ENCODE data around the gene AKNAD1.
"Not testable (repeated sequence)": the region's sequence is repeated elsewhere in the genome, so short reads cannot be mapped to it uniquely, and the experiment has no call there.

Gene AKNAD1

DNA sequence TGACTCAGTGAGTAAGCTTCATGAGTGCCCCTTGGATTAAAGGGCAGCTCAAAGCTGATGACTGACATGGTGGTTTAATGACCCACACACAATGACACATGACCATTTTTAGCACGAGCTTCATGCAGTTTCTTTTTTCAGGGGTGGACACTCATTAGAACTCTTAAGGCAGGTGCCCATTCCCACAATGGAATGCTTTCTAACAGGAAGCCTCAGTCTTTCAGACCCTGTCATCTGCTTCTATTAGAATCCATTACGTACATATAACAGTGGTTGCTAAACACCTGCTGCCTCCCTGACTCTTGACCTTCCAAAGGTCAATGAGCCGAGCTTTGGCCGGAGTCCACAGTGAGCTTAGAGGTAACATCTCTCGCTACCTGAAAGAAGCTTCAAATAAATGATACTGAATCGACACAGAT, 27.4 kb downstream of the AKNAD1 start:
- no peak for DNase-seq

GRCh38 chr1:108828074-108828961, 28.6 kb downstream of the AKNAD1 start:
- DNase-seq, result peak; percentile 56 to 64

DNA sequence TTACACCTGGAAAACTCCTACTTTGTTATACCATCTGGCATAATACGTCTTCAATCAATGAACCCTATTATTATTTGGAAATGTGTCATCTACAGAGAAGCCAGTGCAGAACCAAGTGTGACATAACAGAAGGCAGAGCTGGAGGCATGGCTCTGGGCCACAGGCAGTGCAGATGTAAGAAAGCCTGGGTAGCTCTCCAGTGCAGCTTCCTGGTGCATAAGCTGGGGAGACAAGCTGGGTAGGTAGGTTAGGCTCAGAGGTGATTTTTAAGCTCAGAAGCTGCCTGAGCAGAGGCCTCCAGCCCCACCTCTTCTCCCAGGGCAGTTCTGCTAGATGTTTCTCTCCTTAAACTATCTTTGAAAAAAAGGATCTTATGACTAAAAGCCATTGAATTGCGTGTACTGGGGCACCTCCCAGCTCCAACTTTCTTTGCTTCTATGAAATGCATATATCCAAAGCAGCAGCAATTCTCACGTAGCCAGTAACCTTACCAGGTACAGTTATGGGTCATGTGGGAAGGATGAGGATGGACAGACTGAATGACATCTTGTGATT, 30.7 kb downstream of the AKNAD1 start:
- no peak for DNase-seq

DNA sequence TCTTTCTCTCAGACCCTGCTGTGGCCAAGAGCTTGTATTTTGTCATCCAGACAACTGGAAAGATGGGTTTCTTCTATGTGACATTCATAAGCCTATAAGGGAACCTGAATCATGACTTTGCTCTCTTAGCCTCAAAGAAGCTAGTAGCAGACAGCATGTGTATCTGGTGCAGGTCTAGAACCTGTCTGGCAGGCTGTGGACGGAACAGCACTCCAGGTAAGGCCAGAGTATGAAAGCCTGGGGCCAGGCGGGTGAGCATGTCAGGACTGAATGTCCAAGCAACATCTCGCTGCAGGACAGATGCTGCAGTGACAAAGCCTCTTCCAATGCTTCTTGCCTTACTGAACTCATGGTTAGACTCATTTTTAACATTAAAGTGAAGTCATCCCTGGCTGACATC, 32.8 kb downstream of the AKNAD1 start:
- no peak for DNase-seq

DNA sequence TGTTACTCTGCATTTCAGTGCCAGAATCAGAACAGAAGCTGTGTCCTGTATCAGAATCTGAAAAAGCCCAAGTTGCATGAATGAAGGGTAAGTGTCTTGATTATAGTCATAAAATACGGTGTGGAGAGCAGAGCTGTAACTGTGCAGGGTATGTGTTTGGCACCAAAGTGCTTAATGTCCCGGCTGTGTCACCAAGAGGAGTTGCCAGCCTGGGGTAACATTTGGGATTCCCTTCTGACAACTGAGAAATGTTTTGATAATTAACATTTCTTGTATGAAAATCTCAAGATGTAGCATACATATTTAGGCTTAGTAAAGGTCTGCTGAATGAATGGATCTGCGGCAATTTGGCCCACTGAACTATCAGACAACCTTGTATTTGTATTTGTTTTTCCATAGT, 33.3 kb downstream of the AKNAD1 start:
- no peak for DNase-seq

DNA sequence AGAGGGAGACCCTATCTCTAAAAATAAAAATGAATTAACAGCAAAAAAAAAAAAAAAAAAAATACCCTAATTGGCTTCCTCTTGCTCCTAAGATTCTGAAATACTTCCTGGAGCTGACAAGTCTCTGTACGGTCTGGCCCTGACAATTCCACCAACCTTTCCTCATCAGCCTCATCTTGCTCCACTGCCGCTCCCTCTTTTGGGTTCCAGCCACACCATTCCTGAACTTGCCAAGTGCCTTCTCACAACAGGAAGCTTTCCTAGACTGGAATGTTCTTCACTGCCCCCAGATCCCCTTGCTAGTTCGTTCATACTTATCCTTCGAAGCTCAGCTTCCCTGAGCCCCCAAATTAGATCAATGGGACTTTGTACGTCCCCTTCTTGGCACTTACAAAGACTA, 37.0 kb downstream of the AKNAD1 start:
- DNase-seq, result no peak

DNA sequence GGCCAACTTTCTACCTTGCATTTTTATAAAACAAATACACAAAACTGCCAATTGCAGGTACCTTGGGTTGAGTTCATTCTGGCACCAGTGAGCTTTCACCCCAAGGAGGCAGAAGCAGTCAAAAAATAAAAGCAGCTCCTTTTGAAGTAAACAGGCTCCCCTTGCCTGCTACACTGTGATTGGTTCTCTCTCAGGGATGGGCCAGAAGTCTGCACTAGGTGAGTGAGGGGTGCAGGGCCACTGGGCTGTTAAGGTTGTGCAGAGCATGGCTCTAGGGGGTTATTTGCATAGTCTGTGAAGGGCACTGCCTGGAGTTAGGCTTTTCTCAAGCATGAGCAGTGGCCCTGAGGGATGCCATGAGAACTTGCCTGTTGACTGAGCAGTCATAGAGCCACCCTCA, 39.1 kb downstream of the AKNAD1 start:
- no peak for DNase-seq

DNA sequence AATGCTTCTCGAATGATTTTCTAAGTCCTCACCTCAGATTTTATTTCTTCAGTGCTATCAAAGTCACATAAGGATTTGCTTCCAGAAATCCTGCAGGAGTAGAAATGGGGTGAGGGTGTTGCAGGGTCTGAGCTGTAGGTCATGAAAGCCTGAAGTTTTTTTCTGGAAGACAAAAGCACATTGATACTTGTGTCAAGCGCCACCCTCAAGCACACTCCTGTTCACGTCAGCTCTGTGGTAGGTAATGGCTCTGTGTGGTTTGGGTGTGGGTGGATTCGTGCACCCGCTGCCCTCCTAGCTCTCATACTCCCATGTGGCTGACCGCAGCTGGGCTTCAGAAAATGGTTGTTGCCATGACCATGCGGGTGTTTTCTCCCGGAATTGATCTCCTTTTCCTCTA, 39.9 kb downstream of the AKNAD1 start:
- no peak for DNase-seq

- no peak for DNase-seq
Observed at GRCh38 chr1:108816049-108816893, 40.6 kb downstream of the AKNAD1 start.

DNA sequence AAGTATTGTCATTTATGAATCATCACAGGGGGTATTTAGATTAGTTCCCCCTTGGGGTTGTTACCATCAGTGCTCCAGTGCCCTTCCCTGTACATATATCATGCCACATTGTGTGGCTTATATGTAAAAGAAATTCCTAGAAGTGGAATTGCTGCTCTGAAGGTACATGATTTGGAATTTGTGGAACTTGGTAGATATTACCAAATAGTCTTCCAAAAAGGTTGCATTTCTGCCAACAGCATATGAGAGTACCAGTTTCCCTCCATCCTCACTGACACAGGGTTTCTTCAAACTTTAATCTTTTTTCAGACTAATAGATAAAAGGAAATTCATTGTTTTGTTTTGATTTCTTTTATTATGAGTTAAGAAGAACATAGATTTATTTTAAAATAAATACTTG, 41.3 kb downstream of the AKNAD1 start:
- DNase-seq, result no peak

DNA sequence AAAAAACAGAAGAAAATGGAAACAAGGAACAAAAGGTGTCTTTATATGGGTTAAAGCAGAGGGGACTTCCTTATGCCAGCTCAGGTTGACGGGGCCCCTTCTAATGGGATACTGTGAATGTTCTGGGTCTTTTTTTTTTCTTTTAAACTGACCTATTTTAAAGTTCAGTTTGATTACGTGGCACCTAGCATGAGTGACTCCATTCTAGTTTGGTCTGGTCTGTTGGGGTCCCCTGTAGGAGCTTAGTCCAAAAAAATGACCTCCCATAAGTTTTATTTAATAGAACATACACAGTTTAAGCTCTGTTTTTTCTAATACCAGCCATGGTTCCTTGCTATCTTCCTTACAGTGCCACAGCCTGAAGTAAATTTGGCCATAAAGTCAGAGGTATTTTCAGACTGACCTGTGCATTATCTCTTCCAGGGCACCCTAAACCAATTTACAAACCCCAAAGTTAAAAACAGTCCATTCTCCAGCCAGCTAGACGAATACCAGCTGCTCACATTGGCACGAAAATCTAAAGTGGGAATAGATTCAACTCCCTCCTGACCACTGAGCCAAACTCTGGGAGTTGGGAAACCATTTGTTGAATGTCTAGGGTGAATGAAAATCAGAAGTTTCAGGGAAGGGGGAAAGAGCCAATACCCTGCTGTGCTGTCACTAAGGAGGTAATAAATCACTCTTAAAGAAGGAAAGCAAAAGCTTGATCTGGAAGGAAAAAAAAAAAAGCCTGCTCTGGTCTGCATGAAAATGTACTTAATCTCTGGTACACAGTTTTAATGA, 42.4 kb downstream of the AKNAD1 start:
- no peak for DNase-seq

DNA sequence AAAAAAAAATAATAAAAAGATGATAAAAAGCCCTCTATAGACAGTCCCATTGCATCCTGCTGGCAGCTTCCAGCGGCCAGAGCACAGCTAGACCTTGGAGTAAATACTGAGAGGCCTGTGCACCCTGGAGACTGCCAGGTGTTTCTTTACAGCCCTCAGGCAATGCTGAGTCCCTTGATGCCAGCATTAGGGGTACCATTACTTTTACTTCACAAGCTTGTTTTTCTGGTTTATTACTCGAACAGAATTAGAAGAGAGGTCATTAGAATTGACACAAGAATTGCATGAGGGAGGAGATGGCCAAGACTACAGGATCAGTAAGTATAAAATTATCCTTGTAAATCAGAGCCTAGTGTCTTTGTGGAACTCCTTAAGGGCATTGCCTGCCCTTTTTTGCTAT, 43.6 kb downstream of the AKNAD1 start:
- DNase-seq, result no peak

- no peak for DNase-seq
Observed at GRCh38 chr1:108811611-108812010, 45.3 kb downstream of the AKNAD1 start.

DNA sequence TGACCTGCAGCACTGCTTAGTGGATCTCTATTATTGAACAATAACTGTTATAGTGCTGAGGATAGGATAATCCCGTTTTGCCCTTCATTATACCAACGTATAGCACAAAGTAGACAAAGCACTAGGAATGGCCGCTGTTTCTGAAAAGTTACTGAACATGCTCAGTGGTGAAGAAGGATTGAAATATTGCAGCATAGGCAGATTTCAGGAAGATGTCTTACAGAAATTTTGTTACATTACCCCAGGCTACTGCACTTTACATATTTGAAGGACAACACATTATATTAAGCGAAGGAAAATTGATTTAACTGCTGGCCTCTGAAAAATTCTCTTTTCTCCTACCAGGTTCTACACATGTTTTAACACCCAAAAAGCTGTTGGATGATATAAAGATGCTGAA, 48.5 kb downstream of the AKNAD1 start:
- no peak for DNase-seq

DNA sequence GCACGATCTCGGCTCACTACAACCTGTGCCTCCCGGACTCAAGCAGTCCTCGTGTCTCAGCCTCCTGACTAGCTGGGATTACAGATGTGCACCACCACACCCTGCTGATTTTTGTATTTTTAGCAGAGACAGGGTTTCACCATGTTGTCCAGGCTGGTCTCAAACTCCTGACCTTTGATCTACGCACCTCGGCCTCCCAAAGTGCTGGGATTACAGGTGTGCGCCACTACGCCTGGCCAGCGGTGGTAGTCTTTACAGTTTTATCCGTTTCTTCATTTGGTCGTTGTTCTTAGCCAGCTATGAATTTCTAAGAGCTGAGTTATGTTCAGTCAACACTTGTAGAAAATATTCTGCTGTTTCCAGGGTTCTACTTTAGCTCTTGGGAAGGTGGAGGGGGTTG, 53.3 kb downstream of the AKNAD1 start:
- no peak for DNase-seq

DNA sequence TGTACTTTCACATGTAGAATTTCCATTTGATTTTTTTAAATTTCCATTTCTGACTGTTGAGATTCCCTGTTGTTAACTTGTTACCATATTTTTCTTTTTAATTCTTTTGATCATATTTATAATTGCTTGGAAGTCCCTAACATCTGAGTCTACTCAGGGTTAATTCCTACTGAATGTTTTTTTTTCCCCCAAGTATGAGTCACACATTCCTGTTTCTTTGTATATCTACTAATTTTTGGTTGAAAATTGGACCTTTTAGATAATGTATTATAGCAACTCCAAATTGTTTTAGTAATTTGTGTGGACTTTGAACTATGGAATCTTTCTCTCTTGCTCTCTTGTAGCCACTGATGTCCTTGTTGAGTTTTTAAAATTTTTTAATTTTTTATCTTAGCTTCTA, 55.8 kb downstream of the AKNAD1 start:
- DNase-seq, result no peak

- no peak for DNase-seq
Observed at GRCh38 chr1:108799001-108799400, 57.9 kb downstream of the AKNAD1 start.

GRCh38 chr1:108792420-108792819, 64.5 kb downstream of the AKNAD1 start:
- no peak for DNase-seq

DNA sequence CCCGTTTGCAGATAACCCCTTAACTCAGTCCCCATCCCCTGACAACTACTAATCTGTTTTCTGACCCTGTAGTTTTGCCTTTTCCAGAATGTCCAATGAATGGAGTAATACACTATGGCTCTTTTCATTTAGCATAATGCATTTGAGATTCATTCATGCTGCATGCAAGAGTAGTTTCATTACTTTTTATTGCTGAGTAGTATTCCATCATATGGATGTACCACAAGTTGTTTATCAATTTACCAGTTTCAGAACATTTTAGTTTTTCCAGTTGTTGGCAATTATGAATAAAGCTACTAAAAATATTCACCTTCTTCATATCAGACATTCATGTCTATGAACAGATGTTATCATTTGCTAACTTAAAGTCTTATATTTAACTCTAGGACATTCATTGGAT, 65.1 kb downstream of the AKNAD1 start:
- no peak for DNase-seq

DNA sequence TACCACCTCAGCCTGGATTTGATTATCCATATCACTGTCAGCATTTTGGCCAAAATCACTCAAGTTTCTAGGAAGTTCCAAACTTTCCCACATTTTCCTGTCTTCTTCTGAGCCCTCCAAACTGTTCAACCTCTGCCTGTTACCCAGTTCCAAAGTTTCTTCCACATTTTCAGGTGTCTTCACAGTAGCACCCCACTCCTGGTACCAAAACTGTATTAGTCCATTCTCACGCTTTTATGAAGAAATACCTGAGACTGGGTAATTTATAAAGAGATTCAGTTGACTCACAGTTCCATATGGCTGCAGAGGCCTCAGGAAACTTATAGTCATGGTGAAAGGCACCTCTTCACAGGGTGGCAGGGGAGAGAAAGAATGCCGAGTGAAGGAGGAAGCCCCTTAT, 71.0 kb downstream of the AKNAD1 start:
- no peak for DNase-seq

DNA sequence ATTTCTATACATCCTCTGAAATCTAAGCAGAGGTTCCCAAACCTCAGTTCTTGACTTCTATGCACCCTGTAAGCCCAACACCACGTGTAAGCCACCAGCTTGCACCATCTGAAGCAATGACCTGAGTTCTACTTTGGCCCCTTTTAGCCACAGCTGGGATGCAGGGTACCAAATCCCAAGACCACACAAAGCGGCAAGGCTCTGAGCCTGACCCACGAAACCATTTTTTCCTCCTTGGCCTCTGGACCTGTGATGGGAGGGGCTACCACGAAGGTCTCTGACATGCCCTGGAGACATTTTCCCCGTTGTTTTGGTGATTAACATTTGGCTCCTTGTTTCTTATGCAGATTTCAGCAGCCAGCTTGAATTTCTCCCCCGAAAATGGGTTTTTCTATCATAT, 71.6 kb downstream of the AKNAD1 start:
- DNase-seq, result no peak

DNA sequence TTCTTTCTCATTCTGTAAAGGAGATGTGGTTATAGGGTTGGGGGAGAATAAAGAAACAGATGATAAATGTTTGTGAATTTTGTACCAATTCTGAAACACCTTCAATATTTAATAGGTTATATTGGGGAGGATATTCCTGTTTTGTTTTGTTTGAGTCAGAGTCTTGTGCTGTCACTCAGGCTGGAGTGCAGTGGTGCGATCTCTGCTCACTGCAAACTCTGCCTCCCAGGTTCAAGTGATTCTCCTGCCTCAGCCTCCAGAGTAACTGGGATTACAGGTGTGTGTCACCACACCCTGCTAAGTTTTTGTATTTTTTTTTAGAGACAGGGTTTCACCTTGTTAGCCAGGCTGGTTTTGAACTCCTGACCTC, 75.3 kb downstream of the AKNAD1 start:
- DNase-seq, result not testable (repeated sequence)

GRCh38 chr1:108780937-108781574, 75.8 kb downstream of the AKNAD1 start:
- no peak for DNase-seq

Measured in Kasumi-1 (cell line).